MCF 10A (cell line): ENCODE measurements around the gene ZNF485. TPM values are rescaled to one million over a fixed set of nuclear protein-coding genes. Genes with fewer than 3 reads are reported as not detected.
A peak's percentile ranks its signal among the peaks of the same experiment; 100 is the strongest.

Experiments
- BruUV-seq: library from RNA; stranded (reverse); fragments of 400-500 nt; replicated peaks from 2 replicates; lab custom pipeline; 2021; lab: Mats Ljungman, UMichigan
- CTCF ChIA-PET: fragments of 300-600 bp; sonication (Branson Sonifier 250); formaldehyde crosslinking; extraction: SDS; loops from one replicate; lab custom pipeline; 2021; ENCODE audit warnings: antibody characterized with exemption, inconsistent platforms; lab: Yijun Ruan, JAX
- POLR2A ChIA-PET: fragments of 300-600, 350-650 bp; sonication (Branson Sonifier 250); formaldehyde crosslinking; extraction: SDS; loops from one replicate; lab custom pipeline; 2020; ENCODE audit warnings: antibody characterized with exemption, inconsistent platforms; lab: Yijun Ruan, JAX
- DNase-seq: peaks from one replicate; pipeline ENCODE4 v3.0.0-alpha.2; 2018; ENCODE audit not compliant: unreplicated experiment
- H3K27ac Mint-ChIP-seq: one replicate; pipeline ENCODE4 v1.8.0; 2022; ENCODE audit warnings: mild to moderate bottlenecking, low read depth, mixed read lengths; ENCODE audit not compliant: unreplicated experiment
- H3K27me3 Mint-ChIP-seq: one replicate; pipeline ENCODE4 v1.8.0; 2022; ENCODE audit warnings: mixed read lengths; ENCODE audit not compliant: insufficient read depth, unreplicated experiment
- H3K36me3 Mint-ChIP-seq: one replicate; pipeline ENCODE4 v1.8.0; 2022; ENCODE audit warnings: mild to moderate bottlenecking, moderate library complexity, mixed read lengths; ENCODE audit not compliant: insufficient read depth, unreplicated experiment
- H3K4me1 Mint-ChIP-seq: one replicate; pipeline ENCODE4 v1.8.0; 2022; ENCODE audit warnings: mixed read lengths; ENCODE audit not compliant: insufficient read depth, unreplicated experiment
- H3K4me3 Mint-ChIP-seq: one replicate; pipeline ENCODE4 v1.8.0; 2022; ENCODE audit warnings: mild to moderate bottlenecking, moderate library complexity, mixed read lengths; ENCODE audit not compliant: unreplicated experiment
- H3K9me3 Mint-ChIP-seq: one replicate; pipeline ENCODE4 v1.8.0; 2022; ENCODE audit warnings: mixed read lengths; ENCODE audit not compliant: unreplicated experiment
- CTCF ChIP-seq: fragments of 200-600 bp; IDR thresholded peaks from one replicate; pipeline ENCODE4 v1.8.0; 2022; ENCODE audit warnings: antibody characterized with exemption, mild to moderate bottlenecking; ENCODE audit not compliant: unreplicated experiment
- intact Hi-C: fragments of 100-400 bp; cut with micrococcal nuclease; formaldehyde crosslinking; loops from 2 replicates; pipeline ENCODE4 v1.14.1; 2022
- total RNA-seq: library from RNA; stranded (reverse); gene quantifications from 2 replicates; pipeline ENCODE4 v1.2.3, GENCODE V29; 2022

ZNF485 gene
- total RNA-seq, 1 experiment from 2014 or later: 6.5 TPM

GRCh38 chr10:43648095-43648397 is 41.8 kb downstream of the ZNF485 start:
- BruUV-seq: no TSS peak
- Mint-ChIP-seq H3K4me1 (no peaks in the 10 kb centered on the region), H3K9me3 (peaks cover 15% of the 10 kb centered on the region), H3K4me3 (peak overlapping the region; percentile 84), H3K36me3 (peaks cover 36% of the 10 kb centered on the region), H3K27ac (no peak overlapping the region), H3K27me3 (no peaks in the 10 kb centered on the region)
- intact Hi-C loops: no loop called here
- ChIA-PET POLR2A (interaction anchor here (0.7 to 1.9 kb wide), 2 partner anchors 10 to 1354 kb away, joined by 3 to 4 read pairs; no protein-coding TSS in a partner anchor), CTCF (interaction anchor here (0.9 kb wide), 1 partner anchor 17 kb away, joined by 3 read pairs; no protein-coding TSS in a partner anchor)
- no peak for DNase-seq
- no peak for TF ChIP-seq CTCF

- TF ChIP-seq CTCF: no peak
- peaks cover 30% of the 10 kb centered on the region for H3K36me3 Mint-ChIP-seq
- H3K27me3 Mint-ChIP-seq: no peaks in the 10 kb centered on the region
- peak within 1 kb of the TSS; percentile 84 for H3K4me3 Mint-ChIP-seq
- intact Hi-C loops: no loop called here
- POLR2A ChIA-PET: interaction anchor here (0.7 to 1.9 kb wide), 3 partner anchors 11 to 1353 kb away, joined by 3 to 4 read pairs (median 3); no protein-coding TSS in a partner anchor
- no peaks in the 10 kb centered on the region for H3K4me1 Mint-ChIP-seq
- peak; percentile 59 for DNase-seq
- peak within 1 kb of the TSS; percentile 54 for H3K27ac Mint-ChIP-seq
- H3K9me3 Mint-ChIP-seq: peaks cover 15% of the 10 kb centered on the region
- CTCF ChIA-PET: interaction anchor here (0.9 kb wide), 1 partner anchor 17 kb away, joined by 3 read pairs; no protein-coding TSS in a partner anchor
- no TSS peak for BruUV-seq
Observed at GRCh38 chr10:43648398-43649184, 42.4 kb downstream of the ZNF485 start, which contains the start of gene ZNF32. ZNF32 (minus strand) TSS chr10:43648881; CDS start chr10:43646133, 2,748 bp downstream.

- intact Hi-C loops: no loop called here
- no peak for TF ChIP-seq CTCF
- H3K36me3 Mint-ChIP-seq: peaks cover 25% of the 10 kb centered on the region
- no TSS peak for BruUV-seq
- no peak for DNase-seq
- no peaks in the 10 kb centered on the region for H3K4me1 Mint-ChIP-seq
- peaks cover 15% of the 10 kb centered on the region for H3K9me3 Mint-ChIP-seq
- peak overlapping the region; percentile 84 for H3K4me3 Mint-ChIP-seq
- CTCF ChIA-PET: no interaction called here
- POLR2A ChIA-PET: interaction anchor here (1.1 to 1.9 kb wide), 2 partner anchors 12 to 42 kb away, joined by 3 to 4 read pairs; no protein-coding TSS in a partner anchor
- H3K27ac Mint-ChIP-seq: peak overlapping the region; percentile 54
- H3K27me3 Mint-ChIP-seq: no peaks in the 10 kb centered on the region
Observed at GRCh38 chr10:43649185-43649523, 42.9 kb downstream of the ZNF485 start.

GRCh38 chr10:43653746-43654145 is 47.5 kb downstream of the ZNF485 start:
- Mint-ChIP-seq H3K27ac (no peak overlapping the region), H3K9me3 (no peaks in the 10 kb centered on the region), H3K4me1 (no peaks in the 10 kb centered on the region), H3K27me3 (no peaks in the 10 kb centered on the region), H3K36me3 (no peaks in the 10 kb centered on the region), H3K4me3 (no peak overlapping the region)
- no peak for TF ChIP-seq CTCF
- DNase-seq: no peak
- ChIA-PET POLR2A (no interaction called here), CTCF (no interaction called here)
- intact Hi-C loops: no loop called here
- no TSS peak for BruUV-seq
